Endothelial cell of umbilical vein (primary cell): ENCODE data around the gene ENOSF1. TPM values are rescaled to one million over a fixed set of nuclear protein-coding genes. Genes with fewer than 3 reads are reported as not detected.

Experiments
- BruUV-seq: library from RNA; stranded (reverse); fragments of 400-500 nt; replicated peaks from 2 replicates; lab custom pipeline; 2021; lab: Mats Ljungman, UMichigan
- CTCF ChIA-PET: fragments of 300-600, 350-600 bp; sonication (Branson Sonifier 250); formaldehyde crosslinking; loops from one replicate; lab custom pipeline; 2021; ENCODE audit warnings: antibody characterized with exemption, inconsistent platforms; lab: Charles Lee
- POLR2A ChIA-PET: fragments of 300-600, 350-600 bp; sonication (Branson Sonifier 250); formaldehyde crosslinking; loops from one replicate; lab custom pipeline; 2021; ENCODE audit warnings: antibody characterized with exemption, inconsistent platforms; lab: Charles Lee
- DNase-seq: peaks from one replicate; pipeline ENCODE4 v3.0.0-alpha.2; 2011; ENCODE audit warnings: low read depth, low spot score
- FAIRE-seq: peaks from 2 replicates; lab custom pipeline; 2011; peaks lifted over from hg19 to GRCh38; lab: Jason Lieb, UNC
- H2AFZ ChIP-seq: 2 replicates; pipeline ENCODE4 v1.6.0; 2012; ENCODE audit warnings: low read depth, low read length, control low read depth, inconsistent platforms
- H3K27ac ChIP-seq: 2 replicates; pipeline ENCODE4 v1.5.1; 2011; ENCODE audit warnings: low read depth, mild to moderate bottlenecking, control low read depth, low read length, moderate library complexity; ENCODE audit not compliant: insufficient read depth
- H3K27me3 ChIP-seq, 2 experiments: 2 replicates each; pipeline versions ENCODE4 v1.6.0 to v1.6.1; 2011; ENCODE audit warnings: low read length in 2 of 2, mixed read lengths in 1 of 2; ENCODE audit not compliant: control insufficient read depth in 2 of 2, insufficient read depth in 2 of 2
- H3K36me3 ChIP-seq, 2 experiments: 2 replicates in 1 of 2; 3 replicates in 1 of 2; pipeline ENCODE4 v1.5.1; 2011; ENCODE audit warnings: low read length in 2 of 2, mild to moderate bottlenecking in 1 of 2, moderate library complexity in 1 of 2; ENCODE audit not compliant: control insufficient read depth in 2 of 2, insufficient read depth in 2 of 2; ENCODE audit errors: extremely low read depth in 1 of 2
- H3K4me1 ChIP-seq: 3 replicates; pipeline ENCODE4 v1.5.1; 2011; ENCODE audit warnings: mild to moderate bottlenecking, low read length; ENCODE audit not compliant: control insufficient read depth, insufficient read depth; ENCODE audit errors: extremely low read depth
- H3K4me2 ChIP-seq: 2 replicates; pipeline ENCODE4 v1.6.1; 2011; ENCODE audit warnings: low read length, control low read depth, mixed read lengths; ENCODE audit not compliant: insufficient read depth
- H3K4me3 ChIP-seq, 3 experiments: fragments of 200-600 bp in 1 of 3; sonication (generic), shearing (Covaris generic) in 1 of 3; replicated peaks in 1 of 3; 2 replicates each; pipeline ENCODE4 v1.5.1; 2011 to 2016; ENCODE audit warnings: control low read depth in 3 of 3, low read length in 3 of 3, mild to moderate bottlenecking in 2 of 3, inconsistent platforms in 1 of 3, low read depth in 1 of 3, moderate library complexity in 1 of 3; ENCODE audit not compliant: insufficient read depth in 1 of 3
- H3K79me2 ChIP-seq: 2 replicates; pipeline ENCODE4 v1.6.0; 2012; ENCODE audit warnings: low read length, inconsistent platforms; ENCODE audit not compliant: control insufficient read depth, insufficient read depth
- H3K9ac ChIP-seq: replicated peaks from 2 replicates; pipeline ENCODE3; 2011; ENCODE audit warnings: low read length, control low read depth; ENCODE audit not compliant: insufficient read depth; ENCODE audit errors: extremely low read depth
- H3K9me1 ChIP-seq: replicated peaks from 3 replicates; pipeline ENCODE4 v1.6.0; 2011; ENCODE audit warnings: mild to moderate bottlenecking, low read length; ENCODE audit not compliant: control insufficient read depth, insufficient read depth; ENCODE audit errors: extremely low read depth
- H3K9me3 ChIP-seq: replicated peaks from 2 replicates; pipeline ENCODE4 v1.5.1; 2012; ENCODE audit warnings: low read length, inconsistent platforms; ENCODE audit not compliant: control insufficient read depth, insufficient read depth
- H4K20me1 ChIP-seq: replicated peaks from 2 replicates; pipeline ENCODE3; 2011; ENCODE audit warnings: mild to moderate bottlenecking, low read length; ENCODE audit not compliant: control insufficient read depth, insufficient read depth; ENCODE audit errors: extremely low read depth
- FOS ChIP-seq: IDR thresholded peaks from 2 replicates; pipeline ENCODE4 v1.6.1; 2011; ENCODE audit warnings: mild to moderate bottlenecking, low read length, moderate library complexity, borderline replicate concordance; ENCODE audit not compliant: insufficient read depth
- JUN ChIP-seq: IDR thresholded peaks from 2 replicates; pipeline ENCODE4 v1.6.1; 2011; ENCODE audit warnings: borderline replicate concordance, low read depth; ENCODE audit not compliant: insufficient read length, insufficient read depth
- MYC ChIP-seq: IDR thresholded peaks from one replicate; pipeline ENCODE4 v1.6.1; 2011; ENCODE audit warnings: mild to moderate bottlenecking, low read depth, low read length
- POLR2AphosphoS5 ChIP-seq: IDR thresholded peaks from 2 replicates; pipeline ENCODE4 v1.6.1; 2012; ENCODE audit warnings: low read depth, mild to moderate bottlenecking, control low read depth, low read length, moderate library complexity; ENCODE audit not compliant: insufficient read depth
- dilution Hi-C: fragments of 300-500 bp; cut with MboI; formaldehyde crosslinking; loops from one replicate; pipeline ENCODE4 v1.15.0; 2019; ENCODE audit warnings: low sequenced_read_pairs; ENCODE audit not compliant: extremely low pct_ligation_motif_present
- intact Hi-C: fragments of 100-400 bp; cut with micrococcal nuclease; formaldehyde crosslinking; loops from one replicate; pipeline ENCODE4 v1.10.0; 2022
- polyA plus RNA-seq, 4 experiments: library from polyadenylated mRNA; depleted of rRNA in 3 of 4; stranded (reverse) in 3 of 4; unstranded in 1 of 4; fragments of >200 nt; gene quantifications; 2 replicates each; pipeline versions ENCODE4 v1.2.1 to v1.2.3, GENCODE V29; 2011 to 2012; ENCODE audit warnings: missing spikeins in 1 of 4
- total RNA-seq: library from RNA; stranded (reverse); gene quantifications from 2 replicates; pipeline ENCODE4 v1.2.3, GENCODE V29; 2021

ENOSF1 gene
- total and polyA plus RNA-seq, 2 donors (not counting 3 experiments of a cell fraction or from before 2014, with no cell fraction given) = 19.5 to 50.5 TPM

- no peak overlapping the region for H3K4me3 ChIP-seq
- intact Hi-C loops = no loop called here
- H2AFZ ChIP-seq = no peak overlapping the region
- CTCF ChIA-PET = interaction anchor here (0.8 to 3.1 kb wide), 10 partner anchors 9 to 124 kb away, joined by 3 to 23 read pairs (median 4); no protein-coding TSS in a partner anchor
- no peak overlapping the region for H3K9ac ChIP-seq
- H3K4me2 ChIP-seq = no peak overlapping the region
- dilution Hi-C loops = no loop called here
- FAIRE-seq = no peak
- H3K9me1 ChIP-seq = no peaks in the 10 kb centered on the region
- no peaks in the 10 kb centered on the region for H4K20me1 ChIP-seq
- DNase-seq = peak; percentile 28
- peaks cover 9% of the 10 kb centered on the region for H3K79me2 ChIP-seq
- H3K9me3 ChIP-seq = no peaks in the 10 kb centered on the region
- POLR2A ChIA-PET = interaction anchor here (1.5 kb wide), 1 partner anchor 117 kb away, joined by 3 read pairs; no protein-coding TSS in a partner anchor
- H3K27me3 ChIP-seq = no peaks in the 10 kb centered on the region
- no peak overlapping the region for H3K27ac ChIP-seq
- TF ChIP-seq FOS = peak; percentile 18
- TF ChIP-seq JUN = no peak
- peaks cover 0 to 2% of the 10 kb centered on the region in 2 experiments for H3K36me3 ChIP-seq
- H3K4me1 ChIP-seq = peaks cover 5% of the 10 kb centered on the region
- no TSS peak for BruUV-seq
These were observed 3.2 kb upstream of the ENOSF1 start for GRCh38 chr18:715626-716025.

GRCh38 chr18:713135-713490 is 683 bp upstream of the ENOSF1 start:
- H3K27ac ChIP-seq = no peak overlapping the region
- peak overlapping the region; percentile 54 for H3K4me2 ChIP-seq
- no peak overlapping the region for H3K9ac ChIP-seq
- FAIRE-seq = no peak
- CTCF ChIA-PET = interaction anchor here (0.6 to 2.1 kb wide), 23 partner anchors 8 to 445 kb away, joined by 3 to 33 read pairs (median 5); partner anchors contain the start of genes THOC1 and TYMS
- BruUV-seq = no TSS peak
- H3K4me3 ChIP-seq = peak overlapping the region in 2 of 3 experiments; percentile 32 to 74
- TF ChIP-seq MYC (no peak), POLR2AphosphoS5 (no peak), FOS (no peak)
- H3K9me1 ChIP-seq = no peaks in the 10 kb centered on the region
- POLR2A ChIA-PET = interaction anchor here (0.6 to 1.3 kb wide), 3 partner anchors 10 to 117 kb away, joined by 3 to 6 read pairs (median 4); no protein-coding TSS in a partner anchor
- no peaks in the 10 kb centered on the region for H4K20me1 ChIP-seq
- peaks cover 5% of the 10 kb centered on the region for H3K4me1 ChIP-seq
- no peaks in the 10 kb centered on the region for H3K27me3 ChIP-seq
- H3K9me3 ChIP-seq = no peaks in the 10 kb centered on the region
- no peak for DNase-seq
- H3K79me2 ChIP-seq = peaks cover 34% of the 10 kb centered on the region
- intact Hi-C loops = loop anchor here (2.0 kb wide), 1 partner anchor 54 kb away; no protein-coding TSS in a partner anchor
- dilution Hi-C loops = no loop called here
- peak overlapping the region; percentile 74 for H2AFZ ChIP-seq
- peaks cover 2 to 3% of the 10 kb centered on the region in 2 experiments for H3K36me3 ChIP-seq
